Measurements from ENCODE around the gene TUBB1.
"Not testable (repeated sequence)": the region's sequence is repeated elsewhere in the genome, so short reads cannot be mapped to it uniquely, and the experiment has no call there.

The TUBB1 gene

DNA sequence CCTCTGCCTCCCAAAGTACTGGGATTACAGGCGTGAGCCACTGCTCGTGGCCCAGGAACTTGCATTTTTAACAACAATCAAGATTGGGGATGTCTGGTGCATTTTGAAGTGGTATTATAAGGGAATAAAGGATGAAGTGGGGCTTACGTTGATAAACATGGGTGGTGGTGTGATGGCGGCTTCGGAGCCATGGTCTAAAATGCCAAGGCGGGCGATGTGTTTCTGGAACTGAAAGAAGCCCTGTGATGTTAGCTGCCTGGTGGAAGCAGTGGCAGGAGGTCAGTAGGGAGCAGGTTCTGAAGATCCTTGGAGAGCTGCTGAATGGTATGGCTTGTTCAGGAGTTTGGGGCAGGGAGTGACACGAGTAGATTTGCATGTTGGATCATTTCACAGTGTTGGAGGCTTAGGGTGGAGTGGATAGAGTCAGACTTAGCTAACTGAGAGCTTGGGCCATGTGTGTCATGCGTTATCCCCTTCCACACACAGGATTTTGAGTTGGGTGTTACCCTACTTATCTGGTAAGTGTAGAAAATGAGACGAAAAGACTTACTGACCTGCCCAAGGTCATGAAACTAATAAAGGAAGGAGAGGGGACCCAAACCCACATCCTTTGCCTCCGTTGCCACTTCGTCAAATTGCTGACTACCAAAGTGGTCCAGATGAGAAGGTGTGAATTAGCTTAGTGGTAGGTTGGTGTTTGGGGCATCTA is 36.7 kb upstream of the TUBB1 start:
- TF ChIP-seq, protein P1, sequence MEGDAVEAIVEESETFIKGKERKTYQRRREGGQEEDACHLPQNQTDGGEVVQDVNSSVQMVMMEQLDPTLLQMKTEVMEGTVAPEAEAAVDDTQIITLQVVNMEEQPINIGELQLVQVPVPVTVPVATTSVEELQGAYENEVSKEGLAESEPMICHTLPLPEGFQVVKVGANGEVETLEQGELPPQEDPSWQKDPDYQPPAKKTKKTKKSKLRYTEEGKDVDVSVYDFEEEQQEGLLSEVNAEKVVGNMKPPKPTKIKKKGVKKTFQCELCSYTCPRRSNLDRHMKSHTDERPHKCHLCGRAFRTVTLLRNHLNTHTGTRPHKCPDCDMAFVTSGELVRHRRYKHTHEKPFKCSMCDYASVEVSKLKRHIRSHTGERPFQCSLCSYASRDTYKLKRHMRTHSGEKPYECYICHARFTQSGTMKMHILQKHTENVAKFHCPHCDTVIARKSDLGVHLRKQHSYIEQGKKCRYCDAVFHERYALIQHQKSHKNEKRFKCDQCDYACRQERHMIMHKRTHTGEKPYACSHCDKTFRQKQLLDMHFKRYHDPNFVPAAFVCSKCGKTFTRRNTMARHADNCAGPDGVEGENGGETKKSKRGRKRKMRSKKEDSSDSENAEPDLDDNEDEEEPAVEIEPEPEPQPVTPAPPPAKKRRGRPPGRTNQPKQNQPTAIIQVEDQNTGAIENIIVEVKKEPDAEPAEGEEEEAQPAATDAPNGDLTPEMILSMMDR (IDR thresholded peaks at IDR 0.05; ENCODE audit: low read depth, low read length, missing control alignments) = no peak
- in situ Hi-C loops (cut with HindIII; ENCODE audit: low sequenced_read_pairs) = no loop called here
- DNase-seq (ENCODE audit: low read depth) = no peak
- H3K4me3 ChIP-seq (ENCODE audit: low read depth, low read length) = peak overlapping the region; percentile 73

GRCh38 chr20:58983115-58983468 is 36.1 kb upstream of the TUBB1 start:
- in situ Hi-C loops (cut with HindIII; ENCODE audit: low sequenced_read_pairs); H3K4me3 ChIP-seq (ENCODE audit: low read depth, low read length); DNase-seq (ENCODE audit: low read depth): not testable (repeated sequence)

- in situ Hi-C loops (cut with HindIII; ENCODE audit: low sequenced_read_pairs) = no loop called here
- no peak for DNase-seq (ENCODE audit: low read depth)
- TF ChIP-seq, protein P1 (IDR thresholded peaks at IDR 0.05; ENCODE audit: low read depth, low read length, missing control alignments) = no peak
- H3K4me3 ChIP-seq (ENCODE audit: low read depth, low read length) = no peak overlapping the region
These were observed 34.5 kb upstream of the TUBB1 start for GRCh38 chr20:58984691-58985090.

DNA sequence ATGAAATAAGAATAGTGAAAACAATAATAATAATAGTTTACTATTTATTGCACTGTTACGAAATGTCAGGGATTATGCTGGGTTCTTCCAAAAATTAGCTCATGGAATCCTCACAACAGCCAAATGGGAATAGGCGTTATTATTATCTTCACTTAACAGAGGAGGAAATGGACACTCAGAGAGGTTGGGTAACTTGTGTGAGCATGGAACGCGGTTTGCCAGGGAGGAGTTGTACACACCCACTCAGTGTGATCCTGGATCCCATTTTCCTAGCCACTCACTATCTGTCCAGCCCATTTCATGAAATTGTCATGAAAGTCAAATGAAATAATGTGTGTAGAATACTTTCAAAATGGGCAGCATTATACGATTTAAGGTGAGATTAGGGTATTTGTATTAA is 33.6 kb upstream of the TUBB1 start:
- no peak overlapping the region for H3K4me3 ChIP-seq (ENCODE audit: low read depth, low read length)
- DNase-seq (ENCODE audit: low read depth) = no peak
- TF ChIP-seq, protein P1 (IDR thresholded peaks at IDR 0.05; ENCODE audit: low read depth, low read length, missing control alignments) = no peak
- in situ Hi-C loops (cut with HindIII; ENCODE audit: low sequenced_read_pairs) = no loop called here

- in situ Hi-C loops (cut with HindIII; ENCODE audit: low sequenced_read_pairs) = no loop called here
- no peak for DNase-seq (ENCODE audit: low read depth)
- TF ChIP-seq, protein P1 (IDR thresholded peaks at IDR 0.05; ENCODE audit: low read depth, low read length, missing control alignments) = no peak
- H3K4me3 ChIP-seq (ENCODE audit: low read depth, low read length) = no peak overlapping the region
These were observed 32.8 kb upstream of the TUBB1 start for GRCh38 chr20:58986286-58986967.

- TF ChIP-seq, protein P1 (IDR thresholded peaks at IDR 0.05; ENCODE audit: low read depth, low read length, missing control alignments) = no peak
- in situ Hi-C loops (cut with HindIII; ENCODE audit: low sequenced_read_pairs) = no loop called here
- no peak for DNase-seq (ENCODE audit: low read depth)
- H3K4me3 ChIP-seq (ENCODE audit: low read depth, low read length) = no peak overlapping the region
These were observed 32.2 kb upstream of the TUBB1 start for GRCh38 chr20:58986968-58987517.
